Small intestine (tissue), 7 donors: Measurements from ENCODE around the gene PCDH12. TPM values are rescaled to one million over a fixed set of nuclear protein-coding genes. Genes with fewer than 3 reads are reported as not detected.

Source experiments
- DNase-seq, 2 donors: peaks; one replicate each; pipeline versions ENCODE4 v3.0.0 to v3.0.0-alpha.2; 2013
- FAIRE-seq: peaks from 2 replicates; lab custom pipeline; 2012; peaks lifted over from hg19 to GRCh38; lab: Jason Lieb, UNC
- H3K27ac ChIP-seq, 3 donors: one replicate each; pipeline ENCODE4 v1.5.1; 2013; ENCODE audit warnings: low read length in 2 of 3, mild to moderate bottlenecking in 2 of 3, control low read depth in 1 of 3, inconsistent platforms in 1 of 3, low read depth in 1 of 3, moderate library complexity in 1 of 3
- H3K27me3 ChIP-seq, 3 donors: one replicate each; pipeline ENCODE4 v1.6.1; 2013; ENCODE audit warnings: low read length in 3 of 3, inconsistent platforms in 1 of 3; ENCODE audit not compliant: control insufficient read depth in 3 of 3, insufficient read depth in 3 of 3
- H3K36me3 ChIP-seq, 3 donors: one replicate each; pipeline ENCODE4 v1.6.1; 2013; ENCODE audit warnings: low read length in 3 of 3, inconsistent platforms in 1 of 3, low read depth in 1 of 3, mild to moderate bottlenecking in 1 of 3, moderate library complexity in 1 of 3; ENCODE audit not compliant: control insufficient read depth in 3 of 3, insufficient read depth in 2 of 3
- H3K4me1 ChIP-seq, 3 donors: one replicate each; pipeline ENCODE4 v1.6.1; 2013; ENCODE audit warnings: low read length in 2 of 3, inconsistent platforms in 1 of 3, low read depth in 1 of 3, mild to moderate bottlenecking in 1 of 3, moderate library complexity in 1 of 3; ENCODE audit not compliant: control insufficient read depth in 3 of 3, insufficient read depth in 2 of 3
- H3K4me3 ChIP-seq, 3 donors: one replicate each; pipeline ENCODE4 v1.5.1; 2013; ENCODE audit warnings: low read length in 3 of 3, control low read depth in 1 of 3, inconsistent platforms in 1 of 3, low read depth in 1 of 3, mild to moderate bottlenecking in 1 of 3, moderate library complexity in 1 of 3
- H3K9me3 ChIP-seq, 2 donors: one replicate each; pipeline ENCODE4 v1.6.1; 2013; ENCODE audit warnings: low read depth in 1 of 2, low read length in 1 of 2; ENCODE audit not compliant: control insufficient read depth in 2 of 2, insufficient read depth in 1 of 2
- WGBS, 3 donors: extraction: QIAGEN DNeasy Blood & Tissue Kit; methylation state at CpG; one replicate each; pipeline ENCODE4 v1.1.7; 2013; 5-methylcytosine and 5-hydroxymethylcytosine counted together
- polyA plus RNA-seq, 4 donors: library from polyadenylated mRNA; stranded (reverse) in 3 of 4; unstranded in 1 of 4; fragments of 200-250 nt in 3 of 4; fragments of 120-200 nt in 1 of 4; gene quantifications; one replicate each; pipeline versions ENCODE4 v1.2.1 to v1.2.3, GENCODE V29; 2013
- donor health status: healthy with polysubstance abuse.
- donor health status: control.
- donor health status: control.
- donor health status: Bipolar disorder and iron deficiency.
- donor health status: healthy.

PCDH12 gene
- polyA plus RNA-seq, 4 donors, result under 0.01 to 5.1 (median 2.6) TPM; not detected in 1

- DNase-seq (no peak), FAIRE-seq (no peak)
- H3K9me3 ChIP-seq, result no peaks in the 10 kb centered on the region
- WGBS, 3 donors, result 93 to 99% (median 96%) methylated on average over 3 of the region's 3 CpGs
- H3K4me3 ChIP-seq, result no peak overlapping the region
- H3K4me1 ChIP-seq, result peaks cover 0 to 34% (median 0%) of the 10 kb centered on the region in 3 donors
- no peak overlapping the region for H3K27ac ChIP-seq
- no peaks in the 10 kb centered on the region for H3K27me3 ChIP-seq
- peaks cover 2 to 22% (median 12%) of the 10 kb centered on the region in 3 donors for H3K36me3 ChIP-seq
Observed at GRCh38 chr5:141995656-141996055, 37.7 kb upstream of the PCDH12 start.

DNA sequence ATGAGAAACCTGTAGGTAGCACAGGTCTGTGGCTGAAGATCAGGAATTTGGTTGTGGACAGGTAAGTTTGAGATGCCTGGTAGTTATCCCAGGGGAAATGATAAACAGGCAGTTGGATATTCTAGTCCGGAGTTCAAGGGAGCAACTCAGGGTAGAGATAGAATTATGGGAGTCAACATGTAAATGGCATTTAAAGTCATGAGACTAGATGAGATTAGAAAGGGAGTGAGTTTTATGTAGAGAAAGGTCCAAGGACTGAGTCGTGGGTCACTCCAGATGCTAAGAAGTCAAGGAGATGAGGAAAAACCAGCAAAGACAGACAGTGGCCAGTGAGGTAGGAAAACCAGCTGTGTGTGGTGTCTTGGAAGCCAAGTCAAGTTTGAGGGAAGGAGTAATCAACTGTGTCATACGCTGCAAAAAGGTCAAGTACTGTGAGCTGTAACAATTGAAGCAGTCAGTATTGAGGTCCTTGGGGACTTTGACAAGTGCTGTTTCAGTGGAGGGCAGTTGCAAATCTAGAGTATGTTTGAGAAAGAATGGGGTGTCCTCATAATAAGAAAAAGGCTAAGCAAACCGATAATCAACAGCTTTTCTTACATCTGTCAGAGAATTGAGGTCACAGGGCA is 36.6 kb upstream of the PCDH12 start:
- peak in 1 of 2 donors; percentile 51 for DNase-seq
- H3K4me3 ChIP-seq, result no peak overlapping the region
- no peaks in the 10 kb centered on the region for H3K9me3 ChIP-seq
- H3K4me1 ChIP-seq, result peaks cover 0 to 34% (median 0%) of the 10 kb centered on the region in 3 donors
- WGBS, 3 donors, result 65 to 68% (median 67%) methylated on average over 4 of the region's 4 CpGs
- FAIRE-seq, result no peak
- no peaks in the 10 kb centered on the region for H3K27me3 ChIP-seq
- peaks cover 2 to 26% (median 9%) of the 10 kb centered on the region in 3 donors for H3K36me3 ChIP-seq
- peak overlapping the region in 1 of 3 donors; percentile 71 for H3K27ac ChIP-seq

GRCh38 chr5:141992349-141992963 is 34.5 kb upstream of the PCDH12 start:
- H3K27ac ChIP-seq, result peak overlapping the region in 1 of 3 donors; percentile 12
- H3K36me3 ChIP-seq, result peaks cover 2 to 20% (median 13%) of the 10 kb centered on the region in 3 donors
- no peaks in the 10 kb centered on the region for H3K27me3 ChIP-seq
- peaks cover 0 to 30% (median 0%) of the 10 kb centered on the region in 3 donors for H3K4me1 ChIP-seq
- 0 to 15% (median 7%) methylated on average over 2 of the region's 2 CpGs for WGBS, 3 donors
- H3K4me3 ChIP-seq, result no peak overlapping the region
- FAIRE-seq (peak; percentile 68), DNase-seq (peak; percentile 77 to 82)
- H3K9me3 ChIP-seq, result no peaks in the 10 kb centered on the region

- Histone ChIP-seq H3K4me3 (no peak overlapping the region), H3K9me3 (no peaks in the 10 kb centered on the region), H3K27me3 (no peaks in the 10 kb centered on the region), H3K36me3 (peaks cover 3 to 30% (median 11%) of the 10 kb centered on the region in 3 donors), H3K4me1 (peaks cover 0 to 19% (median 0%) of the 10 kb centered on the region in 3 donors), H3K27ac (no peak overlapping the region)
- FAIRE-seq (no peak), DNase-seq (no peak)
- WGBS, 3 donors, result 0% methylated on average over 1 of the region's 1 CpG
Observed at GRCh38 chr5:141989720-141990119, 31.7 kb upstream of the PCDH12 start.

- Histone ChIP-seq H3K36me3 (peaks cover 11 to 25% (median 22%) of the 10 kb centered on the region in 3 donors), H3K4me1 (peaks cover 0 to 13% (median 0%) of the 10 kb centered on the region in 3 donors), H3K4me3 (no peak overlapping the region), H3K9me3 (no peaks in the 10 kb centered on the region), H3K27ac (no peak overlapping the region), H3K27me3 (no peaks in the 10 kb centered on the region)
- FAIRE-seq (no peak), DNase-seq (no peak)
Observed at GRCh38 chr5:141986072-141986471, 28.1 kb upstream of the PCDH12 start.

DNA sequence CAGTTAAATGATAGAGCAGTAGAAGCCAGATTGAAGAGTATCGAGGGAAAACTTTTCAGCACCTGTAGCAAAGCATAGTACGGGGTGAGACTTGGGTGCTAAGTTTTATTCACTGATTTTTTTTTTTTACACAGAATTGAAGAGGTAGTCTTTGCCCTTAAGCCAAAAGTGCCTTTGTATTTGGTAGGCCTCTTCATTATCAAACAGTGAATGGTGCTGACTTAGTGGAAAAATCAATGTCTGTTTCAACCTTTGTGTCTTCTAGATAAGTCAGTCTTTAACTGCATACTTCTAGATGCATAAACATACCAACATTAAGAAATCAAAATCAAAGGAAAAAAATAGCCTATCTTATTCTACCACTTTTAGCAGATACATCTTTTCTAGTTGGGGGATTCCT is 24.6 kb upstream of the PCDH12 start:
- Histone ChIP-seq H3K4me1 (peaks cover 0 to 21% (median 2%) of the 10 kb centered on the region in 3 donors), H3K27ac (peak overlapping the region in 1 of 3 donors; percentile 19), H3K27me3 (no peaks in the 10 kb centered on the region), H3K36me3 (peaks cover 22 to 39% (median 29%) of the 10 kb centered on the region in 3 donors), H3K9me3 (no peaks in the 10 kb centered on the region), H3K4me3 (no peak overlapping the region)
- WGBS, 3 donors, result 28 to 40% (median 40%) methylated on average over 2 of the region's 2 CpGs
- DNase-seq (peak in 1 of 2 donors; percentile 59), FAIRE-seq (no peak)

GRCh38 chr5:141978389-141978788 is 20.4 kb upstream of the PCDH12 start:
- DNase-seq (peak in 1 of 2 donors; percentile 61), FAIRE-seq (no peak)
- Histone ChIP-seq H3K4me1 (peaks cover 0 to 24% (median 8%) of the 10 kb centered on the region in 3 donors), H3K4me3 (no peak overlapping the region), H3K27me3 (no peaks in the 10 kb centered on the region), H3K36me3 (peaks cover 13 to 31% (median 22%) of the 10 kb centered on the region in 3 donors), H3K27ac (no peak overlapping the region), H3K9me3 (no peaks in the 10 kb centered on the region)

GRCh38 chr5:141976176-141976575 is 18.2 kb upstream of the PCDH12 start:
- Histone ChIP-seq H3K9me3 (no peaks in the 10 kb centered on the region), H3K4me1 (peaks cover 0 to 12% (median 8%) of the 10 kb centered on the region in 3 donors), H3K36me3 (peaks cover 11 to 41% (median 14%) of the 10 kb centered on the region in 3 donors), H3K27ac (no peak overlapping the region), H3K27me3 (no peaks in the 10 kb centered on the region), H3K4me3 (no peak overlapping the region)
- DNase-seq (no peak), FAIRE-seq (no peak)
- 92 to 97% (median 95%) methylated on average over 6 of the region's 6 CpGs for WGBS, 3 donors
